Vagina (tissue), 2 donors: Measurements from ENCODE around the gene ZNF385A.

Experiments
- CTCF ChIP-seq, 3 experiments: fragments of 450-650 bp in 2 of 3; fragments of 200-600 bp in 1 of 3; sonication (generic) in 1 of 3; IDR thresholded peaks; one replicate each; pipeline ENCODE4 v1.5.1; 2017 to 2019; ENCODE audit warnings: antibody characterized with exemption in 3 of 3, mild to moderate bottlenecking in 2 of 3, moderate library complexity in 2 of 3
- POLR2AphosphoS5 ChIP-seq, 2 donors: sonication (generic); formaldehyde crosslinking; IDR thresholded peaks; one replicate each; pipeline ENCODE4 v1.9.0; 2017; ENCODE audit warnings: antibody characterized with exemption in 2 of 2, mild to moderate bottlenecking in 2 of 2, low read depth in 1 of 2; ENCODE audit not compliant: insufficient read depth in 1 of 2

GRCh38 chr12:54377797-54378515, 6.6 kb downstream of the ZNF385A start:
- TF ChIP-seq CTCF (IDR thresholded peaks at IDR 0.05) (no peak), POLR2AphosphoS5 (IDR thresholded peaks at IDR 0.05; ENCODE audit: insufficient read depth in 1 of 2, low read depth in 1 of 2) (no peak)
